ENCODE measurements around the gene NEUROD4.
"Not testable (repeated sequence)": the region's sequence is repeated elsewhere in the genome, so short reads cannot be mapped to it uniquely, and the experiment has no call there.

The NEUROD4 gene

GRCh38 chr12:54977857-54978256 is 41.9 kb upstream of the NEUROD4 start:
- DNase-seq (ENCODE audit: insufficient read length, low spot score) (no peak), FAIRE-seq (no peak)
- no peak for TF ChIP-seq CTCF (IDR thresholded peaks at IDR 0.05; ENCODE audit: insufficient read depth, missing control alignments)

- no peak for DNase-seq (ENCODE audit: insufficient read length, low spot score)
- FAIRE-seq: no peak
- no peak for TF ChIP-seq CTCF (IDR thresholded peaks at IDR 0.05; ENCODE audit: insufficient read depth, missing control alignments)
Observed at GRCh38 chr12:54980341-54980740, 39.4 kb upstream of the NEUROD4 start.

- TF ChIP-seq CTCF (IDR thresholded peaks at IDR 0.05; ENCODE audit: insufficient read depth, missing control alignments): no peak
- FAIRE-seq (no peak), DNase-seq (ENCODE audit: insufficient read length, low spot score) (no peak)
Observed at GRCh38 chr12:54981796-54982195, 38.0 kb upstream of the NEUROD4 start.

GRCh38 chr12:54983536-54984101 is 36.2 kb upstream of the NEUROD4 start:
- TF ChIP-seq CTCF (IDR thresholded peaks at IDR 0.05; ENCODE audit: insufficient read depth, missing control alignments): no peak
- no peak for DNase-seq (ENCODE audit: insufficient read length, low spot score)
- FAIRE-seq: no peak

GRCh38 chr12:54984658-54985376 is 35.0 kb upstream of the NEUROD4 start, which contains the start of gene TESPA1:
Gene TESPA1, minus strand, starts transcription at chr12:54984762. Its CDS starts 10,200 bp downstream, at chr12:54974562.
- no peak for DNase-seq (ENCODE audit: insufficient read length, low spot score)
- TF ChIP-seq CTCF (IDR thresholded peaks at IDR 0.05; ENCODE audit: insufficient read depth, missing control alignments): no peak
- no peak for FAIRE-seq

GRCh38 chr12:54986773-54987172 is 33.0 kb upstream of the NEUROD4 start:
- FAIRE-seq: not testable (repeated sequence)

GRCh38 chr12:54987611-54988231 is 32.1 kb upstream of the NEUROD4 start:
- FAIRE-seq: no peak
- DNase-seq (ENCODE audit: insufficient read length, low spot score): no peak
- TF ChIP-seq CTCF (IDR thresholded peaks at IDR 0.05; ENCODE audit: insufficient read depth, missing control alignments): no peak

More at GRCh38 chr12:54986773-54987172, 33.0 kb upstream of the NEUROD4 start:
- DNase-seq (ENCODE audit: insufficient read length, low spot score): not testable (repeated sequence)
